GM23338 (cell line): ENCODE measurements around the gene TECTA. TPM values are rescaled to one million over a fixed set of nuclear protein-coding genes. Genes with fewer than 3 reads are reported as not detected.

Source experiments
- ATAC-seq: fragments of 200-7000 bp; cut with Tn5 transposase; 3 replicates; pipeline ENCODE4 v1.9.1; 2020
- DNase-seq: peaks from one replicate; pipeline ENCODE4 v3.0.0-alpha.2; 2015; ENCODE audit warnings: low spot score
- H2AFZ ChIP-seq: fragments of 200-600 bp; sonication (generic); 2 replicates; pipeline ENCODE4 v1.8.0; 2016; ENCODE audit warnings: antibody characterized with exemption, mild to moderate bottlenecking, moderate library complexity
- H3F3A ChIP-seq: fragments of 200-600 bp; sonication (generic); replicated peaks from 2 replicates; pipeline ENCODE4 v1.8.0; 2017; ENCODE audit warnings: antibody characterized with exemption, mixed run types, low read depth
- H3K27ac ChIP-seq: fragments of 200-600 bp; sonication (generic); 2 replicates; pipeline ENCODE4 v1.6.1; 2016; ENCODE audit warnings: low read depth
- H3K27me3 ChIP-seq: fragments of 200-600 bp; sonication (generic); 2 replicates; pipeline ENCODE4 v1.8.0; 2016; ENCODE audit warnings: mild to moderate bottlenecking, mixed run types, moderate library complexity; ENCODE audit not compliant: insufficient read depth
- H3K36me3 ChIP-seq: fragments of 200-600 bp; sonication (generic); 2 replicates; pipeline ENCODE4 v1.8.0; 2016; ENCODE audit warnings: mild to moderate bottlenecking; ENCODE audit not compliant: insufficient read depth
- H3K4me1 ChIP-seq: fragments of 200-600 bp; sonication (generic); 2 replicates; pipeline ENCODE4 v1.8.0; 2016; ENCODE audit warnings: mild to moderate bottlenecking, moderate library complexity; ENCODE audit not compliant: insufficient read depth
- H3K4me2 ChIP-seq: fragments of 200-600 bp; sonication (generic); 2 replicates; pipeline ENCODE4 v1.7.1; 2017; ENCODE audit warnings: mixed run types
- H3K4me3 ChIP-seq: fragments of 200-600 bp; sonication (generic); 2 replicates; pipeline ENCODE4 v1.6.1; 2016; ENCODE audit warnings: mixed run types
- H3K79me2 ChIP-seq: fragments of 200-600 bp; sonication (generic); replicated peaks from 2 replicates; pipeline ENCODE4 v1.8.0; 2017; ENCODE audit warnings: mild to moderate bottlenecking; ENCODE audit not compliant: insufficient read depth
- H3K9me2 ChIP-seq: fragments of 200-600 bp; sonication (generic); 2 replicates; pipeline ENCODE4 v1.8.0; 2017; ENCODE audit not compliant: insufficient read depth
- H4K20me1 ChIP-seq: fragments of 200-600 bp; sonication (generic); replicated peaks from 2 replicates; pipeline ENCODE4 v1.8.0; 2017; ENCODE audit warnings: mild to moderate bottlenecking; ENCODE audit not compliant: insufficient read depth
- H3K27ac Mint-ChIP-seq: 2 replicates; pipeline ENCODE4 v1.8.0; 2020; ENCODE audit warnings: inconsistent platforms, mild to moderate bottlenecking, moderate library complexity, mixed read lengths
- H3K27me3 Mint-ChIP-seq: 3 replicates; pipeline ENCODE4 v1.8.0; 2022; ENCODE audit warnings: low read depth, mild to moderate bottlenecking, moderate library complexity, mixed read lengths, inconsistent platforms; ENCODE audit not compliant: insufficient read depth, poor library complexity
- H3K36me3 Mint-ChIP-seq: 3 replicates; pipeline ENCODE4 v1.8.0; 2021; ENCODE audit warnings: low read depth, mild to moderate bottlenecking, inconsistent platforms, moderate library complexity, mixed read lengths
- H3K4me1 Mint-ChIP-seq: 3 replicates; pipeline ENCODE4 v1.8.0; 2020; ENCODE audit warnings: mild to moderate bottlenecking, inconsistent platforms, mixed read lengths
- H3K4me3 Mint-ChIP-seq: 3 replicates; pipeline ENCODE4 v1.8.0; 2021; ENCODE audit warnings: moderate library complexity, mild to moderate bottlenecking, inconsistent platforms, mixed read lengths
- H3K9me3 Mint-ChIP-seq: 3 replicates; pipeline ENCODE4 v1.8.0; 2020; ENCODE audit warnings: moderate library complexity, mild to moderate bottlenecking, inconsistent platforms, mixed read lengths
- CREB1 ChIP-seq: fragments of 250-450 bp; sonication (Bioruptor Pico); IDR thresholded peaks from 2 replicates; pipeline ENCODE4 v1.5.0; 2020; ENCODE audit warnings: low read depth, mild to moderate bottlenecking, moderate library complexity
- CTCF ChIP-seq, 2 experiments: fragments of 200-600 bp in 1 of 2; sonication (generic) in 1 of 2; conservative IDR thresholded peaks; 2 replicates each; pipeline versions ENCODE4 v1.5.1 to v1.6.1; 2016 to 2017; ENCODE audit warnings: antibody characterized with exemption in 2 of 2, low read depth in 2 of 2, mild to moderate bottlenecking in 2 of 2, moderate library complexity in 1 of 2
- ETS1 ChIP-seq: IDR thresholded peaks from 2 replicates; pipeline ENCODE4 v1.6.1; 2016; ENCODE audit warnings: antibody characterized with exemption
- EZH2phosphoT487 ChIP-seq: fragments of 200-600 bp; sonication (generic); IDR thresholded peaks from one replicate; pipeline ENCODE4 v1.8.1; 2018; ENCODE audit warnings: antibody characterized with exemption; ENCODE audit not compliant: unreplicated experiment
- NANOG ChIP-seq: IDR thresholded peaks from 2 replicates; pipeline ENCODE4 v1.6.1; 2016; ENCODE audit warnings: antibody characterized with exemption, borderline replicate concordance
- POLR2AphosphoS5 ChIP-seq: IDR thresholded peaks from 2 replicates; pipeline ENCODE4 v1.6.1; 2016; ENCODE audit warnings: antibody characterized with exemption, low read depth
- STAT1 ChIP-seq: IDR thresholded peaks from one replicate; pipeline ENCODE4 v1.6.1; 2016; ENCODE audit warnings: antibody characterized with exemption; ENCODE audit not compliant: unreplicated experiment
- ZNF114 ChIP-seq: fragments of 250-450 bp; sonication (Bioruptor Pico); IDR thresholded peaks from 2 replicates; pipeline ENCODE4 v1.5.0; 2020; ENCODE audit warnings: mild to moderate bottlenecking, moderate library complexity
- polyA plus RNA-seq: library from polyadenylated mRNA; unstranded; fragments of >200 nt; fragmentation: Nextera tagmentation; extraction: Ambion mirVana; gene quantifications from 2 replicates; pipeline ENCODE4 v1.2.1, GENCODE V29; 2016
- total RNA-seq: library from RNA; depleted of rRNA; stranded (reverse); fragments of >200 nt; shearing (Covaris generic); gene quantifications from 2 replicates; pipeline ENCODE4 v1.2.3, GENCODE V29; 2014

TECTA gene
- total and polyA plus RNA-seq, 2 experiments from 2014 or later, result 0.34 to 0.69 TPM

DNA sequence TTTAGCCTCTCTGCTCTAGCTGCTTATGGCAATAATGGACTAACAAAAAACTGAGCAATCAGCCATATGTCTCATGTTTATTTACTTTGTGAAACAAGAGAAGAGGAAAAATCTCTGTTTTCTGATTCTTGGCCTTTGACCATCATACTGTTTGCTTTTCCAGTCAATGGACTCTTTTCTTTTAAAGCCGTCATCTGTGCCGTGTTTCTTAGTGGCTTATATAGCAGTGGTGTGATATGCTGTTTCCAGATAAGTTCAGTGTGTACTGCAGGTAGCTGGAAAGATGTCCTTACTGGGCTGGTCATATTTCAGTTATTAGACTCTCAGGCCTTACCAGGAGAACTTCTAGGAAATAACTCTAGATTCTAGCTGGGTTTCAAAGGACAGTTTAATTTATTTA is 33.6 kb upstream of the TECTA start (continued):
- TF ChIP-seq CTCF (conservative IDR thresholded peaks at IDR 0.05; ENCODE audit: low read depth in 2 of 2), result no peak
- TF ChIP-seq ZNF114 (CRISPR knock-in tag), result no peak
- no peak for TF ChIP-seq POLR2AphosphoS5

DNA sequence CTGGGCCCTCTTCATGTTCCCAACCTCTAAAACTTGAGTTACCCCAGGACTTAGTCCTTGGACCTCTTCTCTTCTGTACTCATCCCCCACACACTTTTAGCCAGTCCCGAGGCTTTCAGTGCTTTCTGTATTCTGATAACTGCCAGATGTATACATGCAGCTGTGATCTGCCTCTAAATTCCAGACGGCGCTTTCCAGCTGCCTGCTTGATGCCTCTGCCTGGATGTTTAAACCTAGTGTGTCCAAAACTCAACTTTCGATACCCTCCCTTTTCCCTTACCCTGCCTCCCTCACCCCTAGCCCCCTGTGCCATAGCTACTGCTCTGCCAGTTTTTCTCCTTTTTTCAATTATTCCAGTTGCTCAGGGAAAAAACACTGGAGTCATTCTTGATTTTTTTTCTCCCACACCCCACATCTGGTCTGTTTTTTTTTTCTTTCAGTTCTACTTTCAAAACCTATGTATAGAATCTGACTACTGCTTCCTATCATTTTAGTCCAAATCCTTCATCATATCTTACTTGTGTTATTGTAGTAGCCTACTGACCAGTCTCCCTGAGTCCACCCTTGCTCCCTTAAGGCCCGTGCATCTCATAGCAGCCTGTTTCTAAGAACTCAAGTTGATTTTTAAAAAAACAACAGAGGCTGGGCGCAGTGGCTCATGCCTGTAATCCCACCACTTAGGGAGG is 32.9 kb upstream of the TECTA start:
- Mint-ChIP-seq H3K27ac (peak overlapping the region; percentile 25; the same call in 1 of the 2 replicates), H3K27me3 (no peaks in the 10 kb centered on the region), H3K9me3 (peaks cover 4% of the 10 kb centered on the region; the same call in 1 of the 3 replicates), H3K36me3 (peaks cover 41% of the 10 kb centered on the region), H3K4me3 (no peak overlapping the region), H3K4me1 (peaks cover 14% of the 10 kb centered on the region)
- no peaks in the 10 kb centered on the region for H3F3A ChIP-seq
- no peaks in the 10 kb centered on the region for H3K27me3 ChIP-seq
- peaks cover 12% of the 10 kb centered on the region for H3K4me1 ChIP-seq
- ATAC-seq, result no peak
- no peak overlapping the region for H3K4me3 ChIP-seq
- H2AFZ ChIP-seq, result no peak overlapping the region
- no peak overlapping the region for H3K4me2 ChIP-seq
- H3K9me2 ChIP-seq, result no peaks in the 10 kb centered on the region
- no peaks in the 10 kb centered on the region for H3K79me2 ChIP-seq
- TF ChIP-seq ZNF114 (CRISPR knock-in tag) (no peak), STAT1 (no peak), POLR2AphosphoS5 (no peak), CTCF (conservative IDR thresholded peaks at IDR 0.05; ENCODE audit: low read depth in 2 of 2) (no peak), CREB1 (no peak), EZH2phosphoT487 (no peak), NANOG (no peak), ETS1 (no peak)
- DNase-seq, result no peak
- no peak overlapping the region for H3K27ac ChIP-seq
- peaks cover 3% of the 10 kb centered on the region; the same call in 1 of the 2 replicates for H3K36me3 ChIP-seq
- no peaks in the 10 kb centered on the region for H4K20me1 ChIP-seq
